ENCODE data around the gene ATG101. TPM values are rescaled to one million over a fixed set of nuclear protein-coding genes. Genes with fewer than 3 reads are reported as not detected.

Gene ATG101
- polyA plus RNA-seq, 1 of the 3 experiments (the other 2 are of a cell fraction) = 160 TPM

DNA sequence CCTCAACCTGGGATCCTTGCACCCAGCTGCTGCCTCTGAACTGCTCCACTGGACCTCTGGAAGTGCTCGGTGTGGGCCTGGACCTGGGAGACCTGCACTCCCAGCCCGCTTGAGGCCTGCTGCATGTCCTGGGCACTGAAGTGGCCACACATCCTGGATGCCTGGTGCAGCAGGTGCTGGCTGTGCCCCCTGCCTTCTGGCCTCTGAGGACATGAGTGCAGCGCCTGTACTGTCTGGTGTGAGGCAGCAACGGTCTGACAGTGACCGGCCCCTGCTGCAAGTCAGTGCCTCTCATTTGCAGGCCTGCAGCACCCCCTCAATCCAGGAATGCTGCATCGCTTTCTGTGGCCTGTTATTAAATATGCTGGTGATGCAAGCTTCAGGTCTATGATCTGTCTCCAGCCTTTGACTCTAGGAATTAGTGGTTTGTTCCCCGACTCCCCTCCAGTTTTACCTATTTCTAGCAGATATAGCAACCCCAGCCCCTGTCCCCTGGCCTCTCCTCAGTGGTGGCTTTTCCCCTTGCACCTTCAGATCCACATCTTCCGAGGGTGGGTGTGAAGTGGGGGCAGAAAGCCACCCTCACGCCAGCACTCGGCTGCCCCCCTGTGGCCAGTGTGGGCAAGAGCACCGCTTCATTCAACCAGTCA, 13.3 kb downstream of the ATG101 start:
- Histone ChIP-seq H3K9me3 (no peaks in the 10 kb centered on the region), H3K36me3 (replicated peaks in 1 of 2; ENCODE audit: control insufficient read depth in 1 of 2, insufficient read depth in 2 of 2, low read length in 1 of 2) (peaks cover 0 to 12% of the 10 kb centered on the region in 2 experiments), H2AFZ (ENCODE audit: low read depth) (no peak overlapping the region), H3K27me3 (ENCODE audit: insufficient read depth) (no peaks in the 10 kb centered on the region), H3K4me2 (no peak overlapping the region), H3K4me1 (ENCODE audit: control insufficient read depth in 1 of 2, insufficient read depth in 2 of 2, low read depth in 1 of 2, low read length in 1 of 2) (peaks cover 0 to 28% of the 10 kb centered on the region in 2 experiments; a peak in 1 of 4 replicates), H3K4me3 (ENCODE audit: low read depth in 2 of 2, low read length in 1 of 2) (no peak overlapping the region; a peak in 1 of 4 replicates), H3K9ac (no peak overlapping the region), H4K20me1 (ENCODE audit: insufficient read depth) (peaks cover 12% of the 10 kb centered on the region), H3F3A (replicated peaks; ENCODE audit: insufficient read depth) (no peaks in the 10 kb centered on the region), H3K27ac (ENCODE audit: low read depth in 2 of 2, low read length in 1 of 2) (peak overlapping the region in 1 of 2 experiments; percentile 3; a peak in 1 of 4 replicates), H3K9me2 (no peaks in the 10 kb centered on the region), H3K79me2 (ENCODE audit: insufficient read depth) (peaks cover 8% of the 10 kb centered on the region; the same call in 1 of the 2 replicates)
- CTCF ChIA-PET = interaction anchor here (0.6 to 24.8 kb wide), 21 partner anchors 8 to 898 kb away, joined by 3 to 949 read pairs (median 4); partner anchors contain the start of gene ATG101
- peak; percentile 92 for DNase-seq
- 13% methylated on average over 6 of the region's 11 CpGs for WGBS (ENCODE audit: low lambda C conversion rate)
- POLR2A ChIA-PET = interaction anchor here (1.3 to 1.5 kb wide), 2 partner anchors 14 to 58 kb away, joined by 4 to 5 read pairs; partner anchors contain the start of gene ATG101
- TF ChIP-seq ELF1 (IDR thresholded peaks at IDR 0.05) (no peak), CHD2 (IDR thresholded peaks at IDR 0.05; ENCODE audit: low read length, partially characterized antibody) (peak; percentile 48), YY1 (IDR thresholded peaks at IDR 0.05; ENCODE audit: low read depth) (no peak), SMC3 (IDR thresholded peaks at IDR 0.05; ENCODE audit: low read depth, low read length) (peak; percentile 81), RAD21 (IDR thresholded peaks at IDR 0.05; ENCODE audit: low read length) (peak; percentile 80)
- TF ChIP-seq, protein P1, sequence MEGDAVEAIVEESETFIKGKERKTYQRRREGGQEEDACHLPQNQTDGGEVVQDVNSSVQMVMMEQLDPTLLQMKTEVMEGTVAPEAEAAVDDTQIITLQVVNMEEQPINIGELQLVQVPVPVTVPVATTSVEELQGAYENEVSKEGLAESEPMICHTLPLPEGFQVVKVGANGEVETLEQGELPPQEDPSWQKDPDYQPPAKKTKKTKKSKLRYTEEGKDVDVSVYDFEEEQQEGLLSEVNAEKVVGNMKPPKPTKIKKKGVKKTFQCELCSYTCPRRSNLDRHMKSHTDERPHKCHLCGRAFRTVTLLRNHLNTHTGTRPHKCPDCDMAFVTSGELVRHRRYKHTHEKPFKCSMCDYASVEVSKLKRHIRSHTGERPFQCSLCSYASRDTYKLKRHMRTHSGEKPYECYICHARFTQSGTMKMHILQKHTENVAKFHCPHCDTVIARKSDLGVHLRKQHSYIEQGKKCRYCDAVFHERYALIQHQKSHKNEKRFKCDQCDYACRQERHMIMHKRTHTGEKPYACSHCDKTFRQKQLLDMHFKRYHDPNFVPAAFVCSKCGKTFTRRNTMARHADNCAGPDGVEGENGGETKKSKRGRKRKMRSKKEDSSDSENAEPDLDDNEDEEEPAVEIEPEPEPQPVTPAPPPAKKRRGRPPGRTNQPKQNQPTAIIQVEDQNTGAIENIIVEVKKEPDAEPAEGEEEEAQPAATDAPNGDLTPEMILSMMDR (IDR thresholded peaks at IDR 0.05) = peak; percentile 99
- TF ChIP-seq, protein P2, sequence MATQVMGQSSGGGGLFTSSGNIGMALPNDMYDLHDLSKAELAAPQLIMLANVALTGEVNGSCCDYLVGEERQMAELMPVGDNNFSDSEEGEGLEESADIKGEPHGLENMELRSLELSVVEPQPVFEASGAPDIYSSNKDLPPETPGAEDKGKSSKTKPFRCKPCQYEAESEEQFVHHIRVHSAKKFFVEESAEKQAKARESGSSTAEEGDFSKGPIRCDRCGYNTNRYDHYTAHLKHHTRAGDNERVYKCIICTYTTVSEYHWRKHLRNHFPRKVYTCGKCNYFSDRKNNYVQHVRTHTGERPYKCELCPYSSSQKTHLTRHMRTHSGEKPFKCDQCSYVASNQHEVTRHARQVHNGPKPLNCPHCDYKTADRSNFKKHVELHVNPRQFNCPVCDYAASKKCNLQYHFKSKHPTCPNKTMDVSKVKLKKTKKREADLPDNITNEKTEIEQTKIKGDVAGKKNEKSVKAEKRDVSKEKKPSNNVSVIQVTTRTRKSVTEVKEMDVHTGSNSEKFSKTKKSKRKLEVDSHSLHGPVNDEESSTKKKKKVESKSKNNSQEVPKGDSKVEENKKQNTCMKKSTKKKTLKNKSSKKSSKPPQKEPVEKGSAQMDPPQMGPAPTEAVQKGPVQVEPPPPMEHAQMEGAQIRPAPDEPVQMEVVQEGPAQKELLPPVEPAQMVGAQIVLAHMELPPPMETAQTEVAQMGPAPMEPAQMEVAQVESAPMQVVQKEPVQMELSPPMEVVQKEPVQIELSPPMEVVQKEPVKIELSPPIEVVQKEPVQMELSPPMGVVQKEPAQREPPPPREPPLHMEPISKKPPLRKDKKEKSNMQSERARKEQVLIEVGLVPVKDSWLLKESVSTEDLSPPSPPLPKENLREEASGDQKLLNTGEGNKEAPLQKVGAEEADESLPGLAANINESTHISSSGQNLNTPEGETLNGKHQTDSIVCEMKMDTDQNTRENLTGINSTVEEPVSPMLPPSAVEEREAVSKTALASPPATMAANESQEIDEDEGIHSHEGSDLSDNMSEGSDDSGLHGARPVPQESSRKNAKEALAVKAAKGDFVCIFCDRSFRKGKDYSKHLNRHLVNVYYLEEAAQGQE (IDR thresholded peaks at IDR 0.05; ENCODE audit: low read depth, low read length) = no peak
- TF ChIP-seq, protein P3, sequence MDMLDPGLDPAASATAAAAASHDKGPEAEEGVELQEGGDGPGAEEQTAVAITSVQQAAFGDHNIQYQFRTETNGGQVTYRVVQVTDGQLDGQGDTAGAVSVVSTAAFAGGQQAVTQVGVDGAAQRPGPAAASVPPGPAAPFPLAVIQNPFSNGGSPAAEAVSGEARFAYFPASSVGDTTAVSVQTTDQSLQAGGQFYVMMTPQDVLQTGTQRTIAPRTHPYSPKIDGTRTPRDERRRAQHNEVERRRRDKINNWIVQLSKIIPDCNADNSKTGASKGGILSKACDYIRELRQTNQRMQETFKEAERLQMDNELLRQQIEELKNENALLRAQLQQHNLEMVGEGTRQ (IDR thresholded peaks at IDR 0.05; ENCODE audit: borderline replicate concordance, low read depth, low read length) = no peak
- TF ChIP-seq, protein P4, sequence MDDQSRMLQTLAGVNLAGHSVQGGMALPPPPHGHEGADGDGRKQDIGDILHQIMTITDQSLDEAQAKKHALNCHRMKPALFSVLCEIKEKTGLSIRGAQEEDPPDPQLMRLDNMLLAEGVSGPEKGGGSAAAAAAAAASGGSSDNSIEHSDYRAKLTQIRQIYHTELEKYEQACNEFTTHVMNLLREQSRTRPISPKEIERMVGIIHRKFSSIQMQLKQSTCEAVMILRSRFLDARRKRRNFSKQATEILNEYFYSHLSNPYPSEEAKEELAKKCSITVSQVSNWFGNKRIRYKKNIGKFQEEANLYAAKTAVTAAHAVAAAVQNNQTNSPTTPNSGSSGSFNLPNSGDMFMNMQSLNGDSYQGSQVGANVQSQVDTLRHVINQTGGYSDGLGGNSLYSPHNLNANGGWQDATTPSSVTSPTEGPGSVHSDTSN (IDR thresholded peaks at IDR 0.05) = no peak
- TF ChIP-seq, protein P5, sequence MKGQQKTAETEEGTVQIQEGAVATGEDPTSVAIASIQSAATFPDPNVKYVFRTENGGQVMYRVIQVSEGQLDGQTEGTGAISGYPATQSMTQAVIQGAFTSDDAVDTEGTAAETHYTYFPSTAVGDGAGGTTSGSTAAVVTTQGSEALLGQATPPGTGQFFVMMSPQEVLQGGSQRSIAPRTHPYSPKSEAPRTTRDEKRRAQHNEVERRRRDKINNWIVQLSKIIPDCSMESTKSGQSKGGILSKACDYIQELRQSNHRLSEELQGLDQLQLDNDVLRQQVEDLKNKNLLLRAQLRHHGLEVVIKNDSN (IDR thresholded peaks at IDR 0.05; ENCODE audit: borderline replicate concordance, low read depth) = no peak

Measured in SK-N-SH (cell line).